GM21360 (cell line): ENCODE measurements around the gene CCL27.
"Not testable (repeated sequence)": the region's sequence is repeated elsewhere in the genome, so short reads cannot be mapped to it uniquely, and the experiment has no call there.

ENCODE experiments used
- ATAC-seq: cut with Tn5 transposase; IDR thresholded peaks from one replicate; pipeline ENCODE4 v1.9.1; 2021; ENCODE audit warnings: mild to moderate bottlenecking, moderate library complexity; ENCODE audit not compliant: unreplicated experiment

Gene CCL27

DNA sequence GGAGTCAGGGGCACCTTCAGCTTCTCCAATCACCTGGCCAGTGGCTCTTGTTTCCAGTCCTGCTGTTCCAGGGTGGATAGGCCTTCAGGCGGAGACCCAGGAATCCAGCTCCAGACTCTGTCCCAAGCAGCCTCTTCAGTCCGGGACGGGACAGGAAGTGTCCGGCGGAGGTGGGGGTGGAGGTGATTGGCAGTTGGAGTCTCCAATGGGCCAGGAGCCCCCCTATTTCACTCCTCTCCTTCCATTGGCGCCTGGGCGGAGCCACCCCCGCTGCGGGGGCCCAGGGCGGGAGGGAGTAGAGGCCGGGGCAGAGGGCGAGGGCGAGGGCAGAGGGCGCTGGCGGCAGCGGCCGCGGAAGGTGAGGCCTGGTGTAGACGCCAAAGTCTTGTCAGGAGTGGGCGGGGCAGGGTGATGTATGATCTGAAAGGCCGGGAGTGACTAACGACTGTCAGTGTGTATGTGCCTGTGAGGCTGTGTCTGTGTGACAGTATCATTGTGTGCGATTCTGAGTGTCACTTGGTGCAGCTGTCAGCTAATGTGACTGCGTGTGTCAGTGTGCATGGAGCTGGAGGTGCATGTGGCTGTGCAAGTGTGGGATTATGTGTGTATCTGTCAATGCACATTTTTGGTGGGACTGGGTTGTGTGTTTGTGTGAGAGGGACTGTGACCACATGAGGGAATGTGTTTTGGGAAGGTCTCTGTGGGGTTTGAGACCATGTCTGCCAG lies 10.4 kb downstream of the CCL27 start, which contains the start of gene IL11RA:
TSS of gene IL11RA (plus strand) at position 310 of the 726 bp plus-strand sequence. CDS start 3,033 bp downstream, outside the sequence.
- no peak for ATAC-seq

DNA sequence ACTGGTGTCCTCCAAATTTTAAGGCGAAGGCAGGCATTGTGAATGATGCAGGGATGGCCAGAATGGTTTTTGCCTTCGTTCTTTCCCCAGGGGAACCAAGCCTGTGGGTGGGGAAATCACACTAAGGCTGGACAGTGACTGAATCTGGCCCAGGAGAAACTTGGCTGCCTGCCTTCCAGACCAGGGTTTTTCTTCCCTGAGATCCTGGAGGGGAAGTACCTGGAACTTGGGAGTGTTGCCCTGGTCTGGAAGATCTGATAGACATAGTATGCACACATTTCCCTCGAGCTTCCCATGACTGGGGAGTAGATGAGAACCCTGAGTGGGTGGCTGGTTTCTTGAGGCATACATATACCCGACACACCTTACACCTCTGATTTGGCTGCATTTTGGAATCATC lies 11.1 kb downstream of the CCL27 start:
- ATAC-seq: no peak

- no peak for ATAC-seq
Measured at GRCh38 chr9:34650816-34651215, 11.6 kb downstream of the CCL27 start.

DNA sequence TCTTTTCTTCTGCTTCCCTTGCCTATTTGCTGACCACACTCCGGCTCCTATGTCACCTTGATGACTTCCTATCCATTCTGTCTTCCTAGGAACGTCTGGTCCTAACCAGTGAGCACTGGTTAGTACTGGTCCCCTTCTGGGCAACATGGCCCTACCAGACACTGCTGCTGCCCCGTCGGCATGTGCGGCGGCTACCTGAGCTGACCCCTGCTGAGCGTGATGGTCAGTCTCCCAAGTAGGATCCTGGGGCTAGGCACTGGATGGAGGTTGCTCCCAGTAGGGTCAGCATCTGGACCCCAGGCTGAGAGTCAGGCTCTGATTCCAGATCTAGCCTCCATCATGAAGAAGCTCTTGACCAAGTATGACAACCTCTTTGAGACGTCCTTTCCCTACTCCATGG lies 13.8 kb downstream of the CCL27 start:
- ATAC-seq: no peak

- no peak for ATAC-seq
Measured at GRCh38 chr9:34647651-34648050, 14.8 kb downstream of the CCL27 start.

DNA sequence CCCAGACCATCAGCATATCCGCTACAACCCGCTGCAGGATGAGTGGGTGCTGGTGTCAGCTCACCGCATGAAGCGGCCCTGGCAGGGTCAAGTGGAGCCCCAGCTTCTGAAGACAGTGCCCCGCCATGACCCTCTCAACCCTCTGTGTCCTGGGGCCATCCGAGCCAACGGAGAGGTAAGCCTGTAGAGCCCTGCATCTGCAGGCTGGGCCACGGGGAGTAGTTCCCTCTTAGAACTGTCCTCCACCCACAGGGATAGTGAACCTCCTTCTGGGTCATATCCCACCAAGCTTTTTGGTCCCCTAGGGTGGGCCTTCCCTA lies 15.4 kb downstream of the CCL27 start:
- no peak for ATAC-seq

GRCh38 chr9:34646211-34647083 lies 16.0 kb downstream of the CCL27 start, which contains the start of gene GALT:
Gene GALT (plus strand): TSS chr9:34646675. CDS start chr9:34646705, 30 bp downstream.
- ATAC-seq: peak; percentile 85

GRCh38 chr9:34644766-34645314 lies 17.6 kb downstream of the CCL27 start:
- ATAC-seq: no peak

GRCh38 chr9:34642679-34643078 lies 19.8 kb downstream of the CCL27 start:
- no peak for ATAC-seq

GRCh38 chr9:34639322-34639721 lies 23.1 kb downstream of the CCL27 start:
- ATAC-seq: not testable (repeated sequence)

GRCh38 chr9:34638138-34638445 lies 24.4 kb downstream of the CCL27 start:
- no peak for ATAC-seq

GRCh38 chr9:34637356-34638137 lies 24.9 kb downstream of the CCL27 start, which contains the start of gene SIGMAR1:
Gene SIGMAR1 (minus strand): TSS chr9:34637787. CDS start chr9:34637697, 90 bp downstream.
- peak; percentile 81 for ATAC-seq

GRCh38 chr9:34636791-34637355 lies 25.6 kb downstream of the CCL27 start:
- no peak for ATAC-seq

DNA sequence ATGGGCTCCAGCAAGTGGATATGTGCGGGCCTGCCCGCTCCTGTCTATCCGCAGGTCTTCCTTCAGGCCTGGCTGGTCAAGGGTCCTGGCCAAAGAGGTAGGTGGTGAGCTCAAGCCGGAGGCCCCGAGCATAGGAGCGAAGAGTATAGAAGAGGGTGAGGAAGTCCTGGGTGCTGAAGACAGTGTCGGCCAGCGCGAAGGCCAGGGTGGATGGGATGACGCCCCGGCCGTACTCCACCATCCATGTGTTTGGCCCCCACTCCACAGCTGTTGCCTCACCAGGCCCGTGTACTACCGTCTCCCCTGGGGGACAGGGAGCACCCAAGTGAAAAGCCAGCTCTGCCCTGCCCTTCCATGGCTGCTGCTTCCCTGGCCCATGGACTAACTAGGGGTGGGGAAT lies 26.9 kb downstream of the CCL27 start:
- ATAC-seq: no peak

- no peak for ATAC-seq
Measured at GRCh38 chr9:34634551-34635248, 27.8 kb downstream of the CCL27 start.

DNA sequence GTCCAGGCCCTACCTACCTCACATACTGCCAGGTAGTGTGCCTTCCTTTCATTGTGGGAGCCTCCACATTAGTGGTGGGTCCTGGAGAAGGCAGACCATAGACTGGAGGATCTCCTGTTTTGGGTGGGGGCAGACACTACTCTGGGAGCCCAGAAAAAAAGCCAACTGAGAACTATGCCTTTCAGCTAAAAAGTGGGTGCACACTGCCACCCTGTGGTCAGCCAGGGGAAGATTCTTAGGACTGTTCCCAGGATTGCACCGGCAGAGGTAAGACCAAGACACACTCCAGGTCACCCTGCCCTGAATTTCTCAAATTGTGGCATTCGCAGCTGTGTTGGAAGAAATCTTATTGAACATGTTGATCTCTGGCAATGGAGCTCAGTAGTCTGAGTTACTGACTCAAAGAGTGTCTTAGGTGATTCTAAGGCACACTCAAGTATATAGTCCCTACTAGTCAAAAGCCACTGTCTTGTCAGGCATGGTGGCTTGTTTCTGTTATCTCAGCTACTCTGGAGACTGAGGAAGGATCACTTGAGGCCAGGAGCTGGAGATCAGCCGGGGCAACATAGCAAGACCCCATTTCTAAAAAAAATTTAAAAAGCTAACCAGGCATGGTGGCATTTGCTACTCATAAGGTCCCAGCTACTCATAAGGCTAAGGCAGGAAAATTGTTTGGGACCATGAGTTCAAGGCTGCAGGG lies 28.5 kb downstream of the CCL27 start:
- no peak for ATAC-seq

- ATAC-seq: no peak
Measured at GRCh38 chr9:34633166-34633565, 29.3 kb downstream of the CCL27 start.

- no peak for ATAC-seq
Measured at GRCh38 chr9:34630402-34631154, 31.9 kb downstream of the CCL27 start.

GRCh38 chr9:34629491-34629808 lies 33.0 kb downstream of the CCL27 start:
- ATAC-seq: no peak
